ENCODE results near the gene FAM177A1. TPM values are rescaled to one million over a fixed set of nuclear protein-coding genes. Genes with fewer than 3 reads are reported as not detected.
"Not testable (repeated sequence)": the region's sequence is repeated elsewhere in the genome, so short reads cannot be mapped to it uniquely, and the experiment has no call there.

The FAM177A1 gene
- total and polyA plus RNA-seq, 2 donors from 2014 or later: 66.4 to 114 TPM

- H3K27ac ChIP-seq (ENCODE audit: low read depth in 2 of 2, low read length in 2 of 2): no peak overlapping the region
- no peaks in the 10 kb centered on the region for H3K27me3 ChIP-seq (ENCODE audit: control insufficient read depth, insufficient read depth, low read length)
- intact Hi-C loops (cut with DNase I): no loop called here
- H3K9ac ChIP-seq (ENCODE audit: low read length in 3 of 3): no peak overlapping the region
- no peak overlapping the region for H3K4me3 ChIP-seq (ENCODE audit: low read length in 3 of 3)
- H3K4me1 ChIP-seq (ENCODE audit: control insufficient read depth in 2 of 3, insufficient read depth in 2 of 3, low read depth in 1 of 3, low read length in 3 of 3): peaks cover 0 to 2% (median under 1%) of the 10 kb centered on the region in 3 donors
- TF ChIP-seq, protein P1, sequence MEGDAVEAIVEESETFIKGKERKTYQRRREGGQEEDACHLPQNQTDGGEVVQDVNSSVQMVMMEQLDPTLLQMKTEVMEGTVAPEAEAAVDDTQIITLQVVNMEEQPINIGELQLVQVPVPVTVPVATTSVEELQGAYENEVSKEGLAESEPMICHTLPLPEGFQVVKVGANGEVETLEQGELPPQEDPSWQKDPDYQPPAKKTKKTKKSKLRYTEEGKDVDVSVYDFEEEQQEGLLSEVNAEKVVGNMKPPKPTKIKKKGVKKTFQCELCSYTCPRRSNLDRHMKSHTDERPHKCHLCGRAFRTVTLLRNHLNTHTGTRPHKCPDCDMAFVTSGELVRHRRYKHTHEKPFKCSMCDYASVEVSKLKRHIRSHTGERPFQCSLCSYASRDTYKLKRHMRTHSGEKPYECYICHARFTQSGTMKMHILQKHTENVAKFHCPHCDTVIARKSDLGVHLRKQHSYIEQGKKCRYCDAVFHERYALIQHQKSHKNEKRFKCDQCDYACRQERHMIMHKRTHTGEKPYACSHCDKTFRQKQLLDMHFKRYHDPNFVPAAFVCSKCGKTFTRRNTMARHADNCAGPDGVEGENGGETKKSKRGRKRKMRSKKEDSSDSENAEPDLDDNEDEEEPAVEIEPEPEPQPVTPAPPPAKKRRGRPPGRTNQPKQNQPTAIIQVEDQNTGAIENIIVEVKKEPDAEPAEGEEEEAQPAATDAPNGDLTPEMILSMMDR (IDR thresholded peaks at IDR 0.05; ENCODE audit: borderline replicate concordance, extremely low read depth, insufficient read depth): no peak
- FAIRE-seq: no peak
- H3K9me3 ChIP-seq (ENCODE audit: control insufficient read depth in 2 of 3, insufficient read depth in 1 of 3, low read length in 3 of 3): no peaks in the 10 kb centered on the region
- peaks cover 0 to 2% (median 0%) of the 10 kb centered on the region in 3 donors for H3K36me3 ChIP-seq (ENCODE audit: control insufficient read depth in 2 of 3, insufficient read depth in 3 of 3, low read length in 3 of 3)
- no peak for DNase-seq
Measured at GRCh38 chr14:35050652-35051051, 4.6 kb downstream of the FAM177A1 start.

- Histone ChIP-seq H3K36me3 (ENCODE audit: control insufficient read depth in 2 of 3, insufficient read depth in 3 of 3, low read length in 3 of 3) (peaks cover 0 to 2% (median 0%) of the 10 kb centered on the region in 3 donors), H3K9me3 (ENCODE audit: control insufficient read depth in 2 of 3, insufficient read depth in 1 of 3, low read length in 3 of 3) (no peaks in the 10 kb centered on the region), H3K4me1 (ENCODE audit: control insufficient read depth in 2 of 3, insufficient read depth in 2 of 3, low read depth in 1 of 3, low read length in 3 of 3) (peaks cover 0 to 2% (median 0%) of the 10 kb centered on the region in 3 donors), H3K27me3 (ENCODE audit: control insufficient read depth, insufficient read depth, low read length) (no peaks in the 10 kb centered on the region), H3K4me3 (ENCODE audit: low read length in 3 of 3) (no peak overlapping the region), H3K27ac (ENCODE audit: low read depth in 2 of 2, low read length in 2 of 2) (no peak overlapping the region), H3K9ac (ENCODE audit: low read length in 3 of 3) (no peak overlapping the region)
- intact Hi-C loops (cut with DNase I): no loop called here
- TF ChIP-seq, protein P1 (IDR thresholded peaks at IDR 0.05; ENCODE audit: borderline replicate concordance, extremely low read depth, insufficient read depth): no peak
- no peak for DNase-seq
- no peak for FAIRE-seq
Measured at GRCh38 chr14:35051796-35052195, 5.7 kb downstream of the FAM177A1 start.

GRCh38 chr14:35052637-35053036 is 6.6 kb downstream of the FAM177A1 start:
- Histone ChIP-seq H3K27me3 (ENCODE audit: control insufficient read depth, insufficient read depth, low read length) (no peaks in the 10 kb centered on the region), H3K9me3 (ENCODE audit: control insufficient read depth in 2 of 3, insufficient read depth in 1 of 3, low read length in 3 of 3) (no peaks in the 10 kb centered on the region), H3K9ac (ENCODE audit: low read length in 3 of 3) (no peak overlapping the region), H3K36me3 (ENCODE audit: control insufficient read depth in 2 of 3, insufficient read depth in 3 of 3, low read length in 3 of 3) (peaks cover 0 to 2% (median 0%) of the 10 kb centered on the region in 3 donors), H3K4me3 (ENCODE audit: low read length in 3 of 3) (no peak overlapping the region), H3K4me1 (ENCODE audit: control insufficient read depth in 2 of 3, insufficient read depth in 2 of 3, low read depth in 1 of 3, low read length in 3 of 3) (peaks cover 0 to under 1% (median 0%) of the 10 kb centered on the region in 3 donors), H3K27ac (ENCODE audit: low read depth in 2 of 2, low read length in 2 of 2) (no peak overlapping the region)
- TF ChIP-seq, protein P1 (IDR thresholded peaks at IDR 0.05; ENCODE audit: borderline replicate concordance, extremely low read depth, insufficient read depth): no peak
- DNase-seq (no peak), FAIRE-seq (no peak)
- intact Hi-C loops (cut with DNase I): no loop called here

DNA sequence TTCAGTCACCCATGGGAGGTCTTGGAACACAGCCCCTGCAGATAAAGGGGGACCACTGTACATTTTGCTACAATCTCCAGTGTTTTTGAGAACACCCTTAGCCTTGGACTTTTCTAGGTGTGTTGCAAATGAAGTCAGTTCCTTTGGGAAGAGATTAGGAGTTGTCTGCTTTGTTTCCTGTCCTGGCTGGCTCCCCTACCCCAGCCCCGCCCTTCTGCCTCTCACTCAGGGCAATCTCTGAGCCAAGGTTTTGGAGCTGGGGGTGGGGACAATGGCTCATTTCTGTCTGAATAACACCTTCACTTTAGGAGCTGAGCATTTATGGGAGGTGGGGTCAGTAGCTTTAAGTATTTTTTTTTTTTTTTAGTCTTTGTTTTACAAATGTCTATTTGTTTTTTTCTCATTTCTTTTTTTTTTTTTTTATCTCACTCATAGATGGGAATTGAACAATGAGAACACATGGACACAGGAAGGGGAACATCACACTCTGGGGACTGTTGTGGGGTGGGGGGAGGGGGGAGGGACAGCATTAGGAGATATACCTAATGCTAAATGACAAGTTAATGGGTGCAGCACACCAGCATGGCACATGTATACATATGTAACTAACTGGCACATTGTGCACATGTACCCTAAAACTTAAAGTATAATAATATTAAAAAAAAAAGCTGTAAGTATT is 15.2 kb downstream of the FAM177A1 start:
- H3K9ac ChIP-seq (ENCODE audit: low read length in 3 of 3); H3K4me3 ChIP-seq (ENCODE audit: low read length in 3 of 3); H3K9me3 ChIP-seq (ENCODE audit: control insufficient read depth in 2 of 3, insufficient read depth in 1 of 3, low read length in 3 of 3); H3K36me3 ChIP-seq (ENCODE audit: control insufficient read depth in 2 of 3, insufficient read depth in 3 of 3, low read length in 3 of 3); intact Hi-C loops (cut with DNase I); DNase-seq; H3K27me3 ChIP-seq (ENCODE audit: control insufficient read depth, insufficient read depth, low read length); H3K4me1 ChIP-seq (ENCODE audit: control insufficient read depth in 2 of 3, insufficient read depth in 2 of 3, low read depth in 1 of 3, low read length in 3 of 3); FAIRE-seq: not testable (repeated sequence)
- peak overlapping the region in 1 of 2 donors; percentile 64 for H3K27ac ChIP-seq (ENCODE audit: low read depth in 2 of 2, low read length in 2 of 2)

- H3K27ac ChIP-seq (ENCODE audit: low read depth in 2 of 2, low read length in 2 of 2); H3K27me3 ChIP-seq (ENCODE audit: control insufficient read depth, insufficient read depth, low read length); intact Hi-C loops (cut with DNase I); H3K4me3 ChIP-seq (ENCODE audit: low read length in 3 of 3); FAIRE-seq; H3K36me3 ChIP-seq (ENCODE audit: control insufficient read depth in 2 of 3, insufficient read depth in 3 of 3, low read length in 3 of 3); DNase-seq; H3K4me1 ChIP-seq (ENCODE audit: control insufficient read depth in 2 of 3, insufficient read depth in 2 of 3, low read depth in 1 of 3, low read length in 3 of 3); H3K9ac ChIP-seq (ENCODE audit: low read length in 3 of 3); H3K9me3 ChIP-seq (ENCODE audit: control insufficient read depth in 2 of 3, insufficient read depth in 1 of 3, low read length in 3 of 3): not testable (repeated sequence)
Measured at GRCh38 chr14:35065731-35066130, 19.7 kb downstream of the FAM177A1 start.
